WERI-Rb-1 (cell line): ENCODE measurements around the gene HAVCR2.

ENCODE experiments used
- DNase-seq: peaks from one replicate; pipeline ENCODE4 v3.0.0-alpha.2; 2020
- H3K27ac ChIP-seq: fragments of 250-450 bp; sonication (Bioruptor Pico); 2 replicates; pipeline ENCODE4 v1.5.1; 2020; ENCODE audit warnings: mild to moderate bottlenecking, moderate library complexity
- H3K27me3 ChIP-seq: fragments of 250-450 bp; sonication (Bioruptor Pico); 2 replicates; pipeline ENCODE4 v1.5.1; 2021; ENCODE audit warnings: mild to moderate bottlenecking, low read depth, moderate library complexity; ENCODE audit not compliant: insufficient read depth, severe bottlenecking
- H3K36me3 ChIP-seq: fragments of 250-450 bp; sonication (Bioruptor Pico); 2 replicates; pipeline ENCODE4 v1.5.1; 2020; ENCODE audit warnings: mild to moderate bottlenecking, moderate library complexity
- H3K4me3 ChIP-seq: 2 replicates; pipeline ENCODE4 v1.5.1; 2011; ENCODE audit warnings: low read depth, mild to moderate bottlenecking, control low read depth, low read length
- H3K9me3 ChIP-seq: fragments of 250-450 bp; sonication (Bioruptor Pico); 2 replicates; pipeline ENCODE4 v1.5.1; 2021; ENCODE audit warnings: mild to moderate bottlenecking, moderate library complexity; ENCODE audit not compliant: severe bottlenecking
- CTCF ChIP-seq: IDR thresholded peaks from 2 replicates; pipeline ENCODE4 v1.5.1; 2011; ENCODE audit warnings: low read depth, mild to moderate bottlenecking, control low read depth, inconsistent platforms, low read length

Gene HAVCR2

GRCh38 chr5:157086751-157087359 is 22.0 kb downstream of the HAVCR2 start:
- TF ChIP-seq CTCF: no peak
- Histone ChIP-seq H3K9me3 (no peaks in the 10 kb centered on the region), H3K27ac (no peak overlapping the region), H3K36me3 (no peaks in the 10 kb centered on the region), H3K4me3 (no peak overlapping the region), H3K27me3 (no peaks in the 10 kb centered on the region)
- DNase-seq: no peak

- no peak for TF ChIP-seq CTCF
- no peaks in the 10 kb centered on the region for H3K36me3 ChIP-seq
- H3K9me3 ChIP-seq: no peaks in the 10 kb centered on the region
- no peaks in the 10 kb centered on the region for H3K27me3 ChIP-seq
- H3K4me3 ChIP-seq: no peak overlapping the region
- H3K27ac ChIP-seq: no peak overlapping the region
- no peak for DNase-seq
Observed at GRCh38 chr5:157085930-157086329, 22.9 kb downstream of the HAVCR2 start.

GRCh38 chr5:157080286-157080685 is 28.6 kb downstream of the HAVCR2 start:
- TF ChIP-seq CTCF: no peak

GRCh38 chr5:157076558-157076957 is 32.3 kb downstream of the HAVCR2 start:
- Histone ChIP-seq H3K9me3 (no peaks in the 10 kb centered on the region), H3K27ac (no peak overlapping the region), H3K27me3 (no peaks in the 10 kb centered on the region), H3K36me3 (no peaks in the 10 kb centered on the region), H3K4me3 (no peak overlapping the region)
- TF ChIP-seq CTCF: no peak
- DNase-seq: no peak

More at GRCh38 chr5:157080286-157080685, 28.6 kb downstream of the HAVCR2 start:
- Histone ChIP-seq H3K9me3 (no peaks in the 10 kb centered on the region), H3K27ac (no peak overlapping the region), H3K27me3 (no peaks in the 10 kb centered on the region), H3K4me3 (no peak overlapping the region), H3K36me3 (no peaks in the 10 kb centered on the region)
- DNase-seq: no peak

GRCh38 chr5:157072508-157072907 is 36.3 kb downstream of the HAVCR2 start:
- Histone ChIP-seq H3K27ac (no peak overlapping the region), H3K4me3 (no peak overlapping the region), H3K36me3 (no peaks in the 10 kb centered on the region), H3K9me3 (no peaks in the 10 kb centered on the region), H3K27me3 (no peaks in the 10 kb centered on the region)
- TF ChIP-seq CTCF: no peak
- no peak for DNase-seq

GRCh38 chr5:157069949-157070348 is 38.9 kb downstream of the HAVCR2 start:
- no peak for TF ChIP-seq CTCF
- Histone ChIP-seq H3K27ac (no peak overlapping the region), H3K9me3 (no peaks in the 10 kb centered on the region), H3K4me3 (no peak overlapping the region), H3K36me3 (no peaks in the 10 kb centered on the region), H3K27me3 (no peaks in the 10 kb centered on the region)
- no peak for DNase-seq
